Measurements from ENCODE around the gene ARL6IP6.
"Not testable (repeated sequence)": the region's sequence is repeated elsewhere in the genome, so short reads cannot be mapped to it uniquely, and the experiment has no call there.

ARL6IP6 gene

GRCh38 chr2:152718076-152718908 lies at the start of gene ARL6IP6:
Gene ARL6IP6 (plus strand): TSS chr2:152718620. CDS start chr2:152718625, 5 bp downstream.
- peak; percentile 96 for DNase-seq

GRCh38 chr2:152674334-152674733 lies 44.1 kb upstream of the ARL6IP6 start:
- no peak for DNase-seq

GRCh38 chr2:152676461-152676860 lies 42.0 kb upstream of the ARL6IP6 start:
- no peak for DNase-seq

- DNase-seq = no peak
Observed at GRCh38 chr2:152678808-152679207, 39.6 kb upstream of the ARL6IP6 start.

GRCh38 chr2:152682663-152683062 lies 35.8 kb upstream of the ARL6IP6 start:
- no peak for DNase-seq

- no peak for DNase-seq
Observed at GRCh38 chr2:152683400-152683799, 35.0 kb upstream of the ARL6IP6 start.

GRCh38 chr2:152686321-152686720 lies 32.1 kb upstream of the ARL6IP6 start:
- no peak for DNase-seq

GRCh38 chr2:152693033-152693432 lies 25.4 kb upstream of the ARL6IP6 start:
- no peak for DNase-seq

- no peak for DNase-seq
Observed at GRCh38 chr2:152694161-152694661, 24.2 kb upstream of the ARL6IP6 start.

- DNase-seq = no peak
Observed at GRCh38 chr2:152695763-152696162, 22.7 kb upstream of the ARL6IP6 start.

- DNase-seq = no peak
Observed at GRCh38 chr2:152696476-152696875, 21.9 kb upstream of the ARL6IP6 start.

GRCh38 chr2:152701198-152701597 lies 17.2 kb upstream of the ARL6IP6 start:
- no peak for DNase-seq

- DNase-seq = no peak
Observed at GRCh38 chr2:152706477-152707021, 11.9 kb upstream of the ARL6IP6 start.

- no peak for DNase-seq
Observed at GRCh38 chr2:152708742-152709141, 9.7 kb upstream of the ARL6IP6 start.

- DNase-seq = no peak
Observed at GRCh38 chr2:152710713-152711112, 7.7 kb upstream of the ARL6IP6 start.

GRCh38 chr2:152715112-152715511 lies 3.3 kb upstream of the ARL6IP6 start:
- no peak for DNase-seq

GRCh38 chr2:152715854-152716428 lies 2.5 kb upstream of the ARL6IP6 start:
- DNase-seq = peak; percentile 72

GRCh38 chr2:152716805-152717227 lies 1.6 kb upstream of the ARL6IP6 start:
- peak; percentile 75 for DNase-seq

GRCh38 chr2:152717228-152718075 lies 968 bp upstream of the ARL6IP6 start, which contains the start of gene PRPF40A:
Gene PRPF40A (minus strand): TSS chr2:152717461. CDS start chr2:152717439, 22 bp downstream.
- DNase-seq = peak; percentile 99

- DNase-seq = peak; percentile 94
Observed at GRCh38 chr2:152718909-152719645, 657 bp downstream of the ARL6IP6 start.

GRCh38 chr2:152720794-152721193 lies 2.4 kb downstream of the ARL6IP6 start:
- DNase-seq = no peak

- not testable (repeated sequence) for DNase-seq
Observed at GRCh38 chr2:152722639-152723038, 4.2 kb downstream of the ARL6IP6 start.
